Calu3 (cell line): Measurements from ENCODE around the gene TSPAN32. TPM values are rescaled to one million over a fixed set of nuclear protein-coding genes. Genes with fewer than 3 reads are reported as not detected.

ENCODE experiments used
- BruUV-seq: library from RNA; stranded (reverse); fragments of 400-500 nt; replicated peaks from 2 replicates; lab custom pipeline; 2021; lab: Mats Ljungman, UMichigan
- CTCF ChIA-PET: fragments of 300-600 bp; sonication (Branson Sonifier 250); formaldehyde crosslinking; loops from one replicate; lab custom pipeline; 2022; ENCODE audit warnings: antibody characterized with exemption; lab: Charles Lee
- DNase-seq: peaks from one replicate; pipeline ENCODE4 v3.0.0; 2022
- H3K27ac Mint-ChIP-seq: one replicate; pipeline ENCODE4 v1.8.0; 2022; ENCODE audit warnings: mixed read lengths; ENCODE audit not compliant: unreplicated experiment
- H3K27me3 Mint-ChIP-seq: one replicate; pipeline ENCODE4 v1.8.0; 2022; ENCODE audit warnings: mixed read lengths; ENCODE audit not compliant: unreplicated experiment
- H3K36me3 Mint-ChIP-seq: one replicate; pipeline ENCODE4 v1.8.0; 2022; ENCODE audit warnings: mild to moderate bottlenecking, moderate library complexity, mixed read lengths; ENCODE audit not compliant: insufficient read depth, unreplicated experiment
- H3K4me1 Mint-ChIP-seq: one replicate; pipeline ENCODE4 v1.8.0; 2022; ENCODE audit warnings: mild to moderate bottlenecking, low read depth, mixed read lengths; ENCODE audit not compliant: unreplicated experiment
- H3K4me3 Mint-ChIP-seq: one replicate; pipeline ENCODE4 v1.8.0; 2022; ENCODE audit warnings: mild to moderate bottlenecking, low read depth, moderate library complexity, mixed read lengths; ENCODE audit not compliant: unreplicated experiment
- H3K9me3 Mint-ChIP-seq: one replicate; pipeline ENCODE4 v1.8.0; 2022; ENCODE audit warnings: low read depth, mixed read lengths; ENCODE audit not compliant: unreplicated experiment
- intact Hi-C: fragments of 100-400 bp; cut with micrococcal nuclease; formaldehyde crosslinking; loops from one replicate; pipeline ENCODE4 v1.10.0; 2022; ENCODE audit not compliant: unreplicated experiment
- total RNA-seq: library from RNA; stranded (reverse); gene quantifications from 2 replicates; pipeline ENCODE4 v1.2.3, GENCODE V29; 2022
- TF ChIP-seq, protein P1 (sequence below): fragments of 200-600 bp; IDR thresholded peaks from one replicate; pipeline ENCODE4 v1.8.0; 2022; ENCODE audit warnings: antibody characterized with exemption; ENCODE audit not compliant: unreplicated experiment

Gene TSPAN32
- total RNA-seq, 1 experiment from 2014 or later: not detected

DNA sequence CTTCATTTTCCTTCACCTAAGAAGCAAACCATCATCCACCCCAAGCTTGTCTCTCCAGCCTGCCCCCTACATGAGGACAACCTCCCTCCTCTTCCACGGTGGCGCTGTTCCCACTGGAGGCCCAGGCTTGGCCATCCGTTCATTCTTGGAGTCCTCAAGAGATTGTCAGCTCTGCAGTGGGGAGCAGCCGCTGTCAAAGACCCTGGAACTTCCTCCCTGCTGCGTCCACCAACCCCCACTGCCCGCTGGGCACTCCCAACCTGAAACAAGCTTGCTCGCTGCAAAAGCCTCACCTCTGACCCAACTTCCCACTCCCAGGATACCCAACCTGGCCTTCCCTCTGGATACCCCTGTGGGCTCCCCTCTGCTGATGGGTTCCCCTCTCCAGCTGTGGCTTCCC is 64.9 kb downstream of the TSPAN32 start:
- no TSS peak for BruUV-seq

DNA sequence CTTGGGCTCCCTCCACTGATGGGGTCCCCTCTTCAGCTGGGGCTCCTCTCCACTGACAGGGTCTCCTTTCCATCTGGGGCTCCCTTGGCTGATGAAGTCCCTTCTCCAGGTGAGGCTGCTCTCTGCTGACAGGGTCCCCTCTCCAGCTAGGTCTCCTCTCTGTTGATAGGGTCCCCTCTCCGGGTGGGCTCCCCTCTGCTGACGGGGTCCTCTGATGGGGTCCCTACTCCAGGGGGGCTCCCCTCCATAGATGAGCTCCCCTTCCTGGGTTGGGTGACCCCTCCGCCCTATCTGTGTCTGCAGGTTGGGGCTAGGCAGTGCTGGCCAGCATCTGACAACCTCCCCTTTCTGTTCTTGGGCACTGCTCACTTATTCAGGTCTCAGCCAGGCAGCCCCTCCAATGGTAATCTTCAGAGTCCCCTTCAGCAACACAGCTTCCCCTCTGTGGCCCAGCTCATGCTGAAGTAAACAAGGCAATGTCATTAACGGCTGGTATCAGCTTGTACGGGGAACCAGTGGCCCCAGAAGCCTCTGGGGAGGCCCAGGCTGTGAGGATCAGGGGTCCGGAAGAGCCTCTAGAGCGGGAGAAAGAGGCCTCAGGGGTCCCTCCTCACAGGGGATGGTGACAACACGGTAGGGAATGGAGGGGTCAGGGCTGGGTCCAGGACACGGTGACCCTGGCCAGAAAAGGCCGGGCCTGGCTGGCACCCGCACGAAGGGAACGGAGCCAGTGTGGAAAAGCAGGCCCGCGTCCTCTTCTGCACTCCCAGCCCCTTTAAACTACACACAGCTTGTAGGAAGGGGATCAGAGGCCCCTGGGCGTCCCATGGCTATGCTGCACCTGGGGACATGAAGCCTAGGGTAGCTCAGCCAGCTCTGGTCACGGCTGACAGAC is 65.7 kb downstream of the TSPAN32 start:
- intact Hi-C loops: no loop called here
- BruUV-seq: no TSS peak
- H3K27me3 Mint-ChIP-seq: peaks cover 47% of the 10 kb centered on the region
- CTCF ChIA-PET: interaction anchor here (0.7 to 1.7 kb wide), 2 partner anchors 8 to 47 kb away, joined by 3 to 4 read pairs; no protein-coding TSS in a partner anchor
- TF ChIP-seq, protein P1, sequence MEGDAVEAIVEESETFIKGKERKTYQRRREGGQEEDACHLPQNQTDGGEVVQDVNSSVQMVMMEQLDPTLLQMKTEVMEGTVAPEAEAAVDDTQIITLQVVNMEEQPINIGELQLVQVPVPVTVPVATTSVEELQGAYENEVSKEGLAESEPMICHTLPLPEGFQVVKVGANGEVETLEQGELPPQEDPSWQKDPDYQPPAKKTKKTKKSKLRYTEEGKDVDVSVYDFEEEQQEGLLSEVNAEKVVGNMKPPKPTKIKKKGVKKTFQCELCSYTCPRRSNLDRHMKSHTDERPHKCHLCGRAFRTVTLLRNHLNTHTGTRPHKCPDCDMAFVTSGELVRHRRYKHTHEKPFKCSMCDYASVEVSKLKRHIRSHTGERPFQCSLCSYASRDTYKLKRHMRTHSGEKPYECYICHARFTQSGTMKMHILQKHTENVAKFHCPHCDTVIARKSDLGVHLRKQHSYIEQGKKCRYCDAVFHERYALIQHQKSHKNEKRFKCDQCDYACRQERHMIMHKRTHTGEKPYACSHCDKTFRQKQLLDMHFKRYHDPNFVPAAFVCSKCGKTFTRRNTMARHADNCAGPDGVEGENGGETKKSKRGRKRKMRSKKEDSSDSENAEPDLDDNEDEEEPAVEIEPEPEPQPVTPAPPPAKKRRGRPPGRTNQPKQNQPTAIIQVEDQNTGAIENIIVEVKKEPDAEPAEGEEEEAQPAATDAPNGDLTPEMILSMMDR: no peak
- no peak for DNase-seq
- no peaks in the 10 kb centered on the region for H3K9me3 Mint-ChIP-seq
- no peaks in the 10 kb centered on the region for H3K36me3 Mint-ChIP-seq
- H3K4me1 Mint-ChIP-seq: no peaks in the 10 kb centered on the region
- H3K4me3 Mint-ChIP-seq: no peak overlapping the region
- no peak overlapping the region for H3K27ac Mint-ChIP-seq

More for the DNA sequence above, 64.9 kb downstream of the TSPAN32 start:
- H3K36me3 Mint-ChIP-seq: no peaks in the 10 kb centered on the region
- no peaks in the 10 kb centered on the region for H3K4me1 Mint-ChIP-seq
- no peak overlapping the region for H3K27ac Mint-ChIP-seq
- intact Hi-C loops: no loop called here
- no peaks in the 10 kb centered on the region for H3K9me3 Mint-ChIP-seq
- H3K4me3 Mint-ChIP-seq: no peak overlapping the region
- TF ChIP-seq, protein P1: no peak
- no peak for DNase-seq
- CTCF ChIA-PET: interaction anchor here (1.7 kb wide), 1 partner anchor 9 kb away, joined by 4 read pairs; no protein-coding TSS in a partner anchor
- peaks cover 55% of the 10 kb centered on the region for H3K27me3 Mint-ChIP-seq

Other genes starting within 250 kb of the TSPAN32 start
- gene IGF2, start 162.6 kb upstream of the TSPAN32 start, total RNA-seq: 0.37 and 0.45 TPM in 2 replicates
- gene INS, start 140.8 kb upstream of the TSPAN32 start, total RNA-seq: not detected in 2 replicates
- not detected in 2 replicates for gene TH, start 130.2 kb upstream of the TSPAN32 start, total RNA-seq
- gene ASCL2, start 31.4 kb upstream of the TSPAN32 start, total RNA-seq: not detected in 2 replicates
- gene C11orf21, start 95 bp upstream of the TSPAN32 start, total RNA-seq: not detected in 2 replicates
- gene CD81, start 75.3 kb downstream of the TSPAN32 start, total RNA-seq: 283 and 310 TPM in 2 replicates
- gene TSSC4, start 98.7 kb downstream of the TSPAN32 start, total RNA-seq: 49.4 and 51.9 TPM in 2 replicates
- not detected in 2 replicates for gene TRPM5, start 142.5 kb downstream of the TSPAN32 start, total RNA-seq
- 7.4 and 9.2 TPM in 2 replicates for gene KCNQ1, start 143.0 kb downstream of the TSPAN32 start, total RNA-seq